Calu3 (cell line): Measurements from ENCODE around the gene SOD1. TPM values are rescaled to one million over a fixed set of nuclear protein-coding genes. Genes with fewer than 3 reads are reported as not detected.
"Not testable (repeated sequence)": the region's sequence is repeated elsewhere in the genome, so short reads cannot be mapped to it uniquely, and the experiment has no call there.

Source experiments
- BruUV-seq: library from RNA; stranded (reverse); fragments of 400-500 nt; replicated peaks from 2 replicates; lab custom pipeline; 2021; lab: Mats Ljungman, UMichigan
- CTCF ChIA-PET: fragments of 300-600 bp; sonication (Branson Sonifier 250); formaldehyde crosslinking; loops from one replicate; lab custom pipeline; 2022; ENCODE audit warnings: antibody characterized with exemption; lab: Charles Lee
- DNase-seq: peaks from one replicate; pipeline ENCODE4 v3.0.0; 2022
- H3K27ac Mint-ChIP-seq: one replicate; pipeline ENCODE4 v1.8.0; 2022; ENCODE audit warnings: mixed read lengths; ENCODE audit not compliant: unreplicated experiment
- H3K27me3 Mint-ChIP-seq: one replicate; pipeline ENCODE4 v1.8.0; 2022; ENCODE audit warnings: mixed read lengths; ENCODE audit not compliant: unreplicated experiment
- H3K36me3 Mint-ChIP-seq: one replicate; pipeline ENCODE4 v1.8.0; 2022; ENCODE audit warnings: mild to moderate bottlenecking, moderate library complexity, mixed read lengths; ENCODE audit not compliant: insufficient read depth, unreplicated experiment
- H3K4me1 Mint-ChIP-seq: one replicate; pipeline ENCODE4 v1.8.0; 2022; ENCODE audit warnings: mild to moderate bottlenecking, low read depth, mixed read lengths; ENCODE audit not compliant: unreplicated experiment
- H3K4me3 Mint-ChIP-seq: one replicate; pipeline ENCODE4 v1.8.0; 2022; ENCODE audit warnings: mild to moderate bottlenecking, low read depth, moderate library complexity, mixed read lengths; ENCODE audit not compliant: unreplicated experiment
- H3K9me3 Mint-ChIP-seq: one replicate; pipeline ENCODE4 v1.8.0; 2022; ENCODE audit warnings: low read depth, mixed read lengths; ENCODE audit not compliant: unreplicated experiment
- intact Hi-C: fragments of 100-400 bp; cut with micrococcal nuclease; formaldehyde crosslinking; loops from one replicate; pipeline ENCODE4 v1.10.0; 2022; ENCODE audit not compliant: unreplicated experiment
- total RNA-seq: library from RNA; stranded (reverse); gene quantifications from 2 replicates; pipeline ENCODE4 v1.2.3, GENCODE V29; 2022
- TF ChIP-seq, protein P1 (sequence below): fragments of 200-600 bp; IDR thresholded peaks from one replicate; pipeline ENCODE4 v1.8.0; 2022; ENCODE audit warnings: antibody characterized with exemption; ENCODE audit not compliant: unreplicated experiment

Gene SOD1
- total RNA-seq, 1 experiment from 2014 or later: 223 TPM

DNA sequence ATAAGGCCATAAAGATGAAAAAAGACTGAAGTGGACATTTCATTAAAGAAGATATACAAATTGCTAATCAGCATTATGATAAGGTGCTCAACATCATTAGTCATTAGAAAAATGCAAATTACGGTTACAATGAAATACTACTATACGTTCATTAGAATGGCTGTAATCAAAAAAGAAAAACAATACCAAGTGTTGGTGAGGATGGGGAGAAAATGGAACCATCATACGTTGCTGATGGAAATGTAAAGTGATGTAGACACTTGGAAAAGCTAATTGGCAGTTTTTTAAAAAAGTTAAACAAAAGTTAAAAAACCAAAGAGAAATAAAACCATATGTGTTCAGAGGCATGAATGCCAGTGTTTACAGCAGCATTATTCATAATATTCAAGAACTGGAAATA, 8.6 kb upstream of the SOD1 start:
- Mint-ChIP-seq H3K27ac (no peak overlapping the region), H3K36me3 (no peaks in the 10 kb centered on the region), H3K9me3 (no peaks in the 10 kb centered on the region), H3K27me3 (no peaks in the 10 kb centered on the region), H3K4me3 (no peak overlapping the region), H3K4me1 (no peaks in the 10 kb centered on the region)
- TF ChIP-seq, protein P1, sequence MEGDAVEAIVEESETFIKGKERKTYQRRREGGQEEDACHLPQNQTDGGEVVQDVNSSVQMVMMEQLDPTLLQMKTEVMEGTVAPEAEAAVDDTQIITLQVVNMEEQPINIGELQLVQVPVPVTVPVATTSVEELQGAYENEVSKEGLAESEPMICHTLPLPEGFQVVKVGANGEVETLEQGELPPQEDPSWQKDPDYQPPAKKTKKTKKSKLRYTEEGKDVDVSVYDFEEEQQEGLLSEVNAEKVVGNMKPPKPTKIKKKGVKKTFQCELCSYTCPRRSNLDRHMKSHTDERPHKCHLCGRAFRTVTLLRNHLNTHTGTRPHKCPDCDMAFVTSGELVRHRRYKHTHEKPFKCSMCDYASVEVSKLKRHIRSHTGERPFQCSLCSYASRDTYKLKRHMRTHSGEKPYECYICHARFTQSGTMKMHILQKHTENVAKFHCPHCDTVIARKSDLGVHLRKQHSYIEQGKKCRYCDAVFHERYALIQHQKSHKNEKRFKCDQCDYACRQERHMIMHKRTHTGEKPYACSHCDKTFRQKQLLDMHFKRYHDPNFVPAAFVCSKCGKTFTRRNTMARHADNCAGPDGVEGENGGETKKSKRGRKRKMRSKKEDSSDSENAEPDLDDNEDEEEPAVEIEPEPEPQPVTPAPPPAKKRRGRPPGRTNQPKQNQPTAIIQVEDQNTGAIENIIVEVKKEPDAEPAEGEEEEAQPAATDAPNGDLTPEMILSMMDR: no peak
- no TSS peak for BruUV-seq
- DNase-seq: no peak
- intact Hi-C loops: no loop called here
- CTCF ChIA-PET: no interaction called here

DNA sequence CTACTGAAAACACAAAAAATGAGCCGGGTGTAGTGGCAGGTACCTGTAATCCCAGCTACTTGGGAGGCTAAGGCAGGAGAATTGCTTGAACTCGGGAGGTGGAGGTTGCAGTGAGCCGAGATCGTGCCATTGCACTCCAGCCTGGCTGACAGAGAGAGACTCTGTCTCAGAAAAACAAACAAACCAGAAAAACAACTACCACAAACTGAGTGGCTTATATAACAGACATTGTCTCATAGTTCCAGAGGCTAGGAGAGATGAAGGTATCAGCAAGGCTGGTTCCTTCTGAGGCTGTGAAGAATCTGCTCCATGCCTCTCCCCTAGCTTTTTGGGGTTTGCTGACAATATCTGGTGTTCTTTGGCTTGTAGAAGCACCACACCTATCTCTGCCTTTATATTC, 8.0 kb upstream of the SOD1 start:
- DNase-seq, H3K36me3 Mint-ChIP-seq, BruUV-seq, H3K27me3 Mint-ChIP-seq, H3K4me3 Mint-ChIP-seq, intact Hi-C loops, H3K27ac Mint-ChIP-seq, H3K4me1 Mint-ChIP-seq, CTCF ChIA-PET, H3K9me3 Mint-ChIP-seq: not testable (repeated sequence)

DNA sequence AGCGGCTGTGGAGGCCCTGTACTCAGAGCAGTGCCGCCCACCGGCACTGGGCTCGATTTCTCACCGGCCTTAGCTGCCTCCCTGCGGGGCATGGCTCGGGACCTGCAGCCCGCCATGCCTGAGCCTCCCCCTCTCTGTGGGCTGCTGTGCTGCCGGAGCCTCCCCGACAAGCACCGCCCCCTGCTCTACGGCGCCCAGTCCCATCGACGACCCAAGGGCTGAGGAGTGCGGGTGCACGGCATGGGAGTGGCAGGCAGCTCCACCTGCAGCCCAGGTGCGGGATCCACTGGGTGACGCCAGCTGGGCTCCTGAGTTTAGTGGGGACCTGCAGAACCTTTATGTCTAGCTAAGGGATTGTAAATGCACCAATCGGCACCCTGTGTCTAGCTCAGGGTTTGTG, 5.2 kb upstream of the SOD1 start:
- no peaks in the 10 kb centered on the region for H3K9me3 Mint-ChIP-seq
- DNase-seq: no peak
- H3K4me3 Mint-ChIP-seq: no peak overlapping the region
- CTCF ChIA-PET: no interaction called here
- no peaks in the 10 kb centered on the region for H3K27me3 Mint-ChIP-seq
- no peak overlapping the region for H3K27ac Mint-ChIP-seq
- no TSS peak for BruUV-seq
- TF ChIP-seq, protein P1: no peak
- H3K4me1 Mint-ChIP-seq: peaks cover 9% of the 10 kb centered on the region
- intact Hi-C loops: no loop called here
- H3K36me3 Mint-ChIP-seq: peaks cover 7% of the 10 kb centered on the region

DNA sequence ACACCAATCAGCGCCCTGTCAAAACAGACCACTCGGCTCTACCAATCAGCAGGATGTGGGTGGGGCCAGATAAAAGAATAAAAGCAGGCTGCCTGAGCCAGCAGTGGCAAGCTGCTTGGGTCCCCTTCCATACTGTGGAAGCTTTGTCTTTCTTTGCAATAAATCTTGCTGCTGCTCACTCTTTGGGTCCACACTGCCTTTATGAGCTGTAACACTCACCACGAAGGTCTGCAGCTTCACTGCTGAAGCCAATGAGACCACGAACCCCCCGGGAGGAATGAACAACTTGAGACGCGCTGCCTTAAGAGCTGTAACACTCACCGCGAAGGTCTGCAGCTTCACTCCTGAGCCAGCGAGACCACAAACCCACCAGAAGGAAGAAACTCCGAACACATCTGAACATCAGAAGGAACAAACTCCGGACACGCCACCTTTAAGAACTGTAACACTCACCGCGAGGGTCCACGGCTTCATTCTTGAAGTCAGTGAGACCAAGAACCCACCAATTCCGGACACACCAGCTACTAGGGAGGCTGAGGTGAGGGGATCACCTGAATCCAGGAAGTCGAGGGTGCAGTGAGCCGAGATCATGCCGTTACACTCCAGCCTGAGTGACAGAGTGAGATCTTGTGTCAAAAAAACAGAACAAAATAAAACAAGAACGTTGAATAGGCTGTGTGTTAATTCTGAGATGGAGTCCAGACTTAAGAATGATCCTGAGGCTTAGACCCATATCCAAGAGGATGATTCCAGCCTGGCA, 4.5 kb upstream of the SOD1 start:
- H3K9me3 Mint-ChIP-seq, DNase-seq, intact Hi-C loops, CTCF ChIA-PET, H3K4me1 Mint-ChIP-seq, H3K4me3 Mint-ChIP-seq, BruUV-seq, H3K27me3 Mint-ChIP-seq, H3K27ac Mint-ChIP-seq: not testable (repeated sequence)
- H3K36me3 Mint-ChIP-seq: peaks cover 13% of the 10 kb centered on the region

DNA sequence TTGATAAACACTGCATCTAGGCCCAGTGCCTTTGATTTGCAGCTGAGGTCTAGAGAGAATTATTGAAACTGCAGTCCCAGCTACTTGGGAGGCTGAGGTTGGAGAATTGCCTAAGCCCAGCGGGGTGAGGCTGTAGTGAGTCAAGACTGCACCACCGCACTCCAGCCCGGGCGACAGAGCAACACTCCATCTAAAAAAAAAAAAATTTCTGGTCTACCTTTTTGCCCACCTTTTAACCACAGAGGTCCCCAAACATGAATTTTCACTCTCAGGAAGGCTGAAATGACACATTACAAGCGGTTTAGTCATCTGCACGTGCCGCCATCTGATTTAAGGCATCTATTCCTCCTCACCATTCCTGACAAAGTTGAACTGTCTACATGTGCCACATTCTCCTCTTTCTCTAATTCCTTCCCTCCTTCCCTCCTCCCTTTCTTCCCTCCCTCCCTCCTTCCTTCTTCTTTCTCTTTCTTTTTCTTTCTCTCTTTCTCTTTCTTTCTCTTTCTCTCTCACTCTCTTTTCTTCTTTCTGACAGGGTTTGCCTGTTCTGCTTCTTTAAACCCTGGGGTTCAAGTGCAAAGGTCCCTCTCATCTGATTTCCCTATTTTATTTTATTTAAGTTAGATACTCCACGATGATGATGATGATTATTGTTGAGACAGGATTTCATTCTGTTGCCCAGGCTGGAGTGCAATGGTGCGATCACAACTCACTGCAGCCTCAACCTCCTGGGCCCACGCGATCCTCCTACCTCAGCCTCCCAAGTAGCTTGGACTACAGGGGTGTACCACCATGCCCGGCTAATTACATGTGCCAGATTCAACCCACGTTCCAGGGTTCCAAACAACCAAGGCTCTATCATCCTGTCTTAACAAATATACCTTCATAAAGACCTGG, 3.0 kb upstream of the SOD1 start:
- BruUV-seq: no TSS peak
- Mint-ChIP-seq H3K27ac (peak overlapping the region; percentile 11), H3K4me1 (peaks cover 16% of the 10 kb centered on the region), H3K9me3 (no peaks in the 10 kb centered on the region), H3K27me3 (no peaks in the 10 kb centered on the region), H3K4me3 (no peak overlapping the region), H3K36me3 (peaks cover 26% of the 10 kb centered on the region)
- DNase-seq: no peak
- intact Hi-C loops: no loop called here
- CTCF ChIA-PET: no interaction called here
- TF ChIP-seq, protein P1: no peak
